GM21786 (cell line): ENCODE data around the gene KRTAP3-2.

Source experiments
- ATAC-seq: cut with Tn5 transposase; IDR thresholded peaks from one replicate; pipeline ENCODE4 v1.9.1; 2021; ENCODE audit not compliant: unreplicated experiment

Gene KRTAP3-2

GRCh38 chr17:41012326-41013120, 12.8 kb upstream of the KRTAP3-2 start:
- no peak for ATAC-seq

- no peak for ATAC-seq
These were observed 10.7 kb upstream of the KRTAP3-2 start for GRCh38 chr17:41010441-41010840.

GRCh38 chr17:41009936-41010335, 10.2 kb upstream of the KRTAP3-2 start:
- ATAC-seq = no peak

GRCh38 chr17:41009301-41009760, 9.6 kb upstream of the KRTAP3-2 start:
- no peak for ATAC-seq

- ATAC-seq = no peak
These were observed 9.1 kb upstream of the KRTAP3-2 start, which contains the start of gene KRTAP3-1 for GRCh38 chr17:41008811-41009210. Gene KRTAP3-1 (minus strand): TSS chr17:41009128. CDS start chr17:41009074, 54 bp downstream.

GRCh38 chr17:41004397-41004796, 4.7 kb upstream of the KRTAP3-2 start:
- no peak for ATAC-seq

GRCh38 chr17:41003926-41004325, 4.2 kb upstream of the KRTAP3-2 start:
- no peak for ATAC-seq

GRCh38 chr17:41002814-41003213, 3.1 kb upstream of the KRTAP3-2 start:
- no peak for ATAC-seq

- no peak for ATAC-seq
These were observed 2.1 kb upstream of the KRTAP3-2 start for GRCh38 chr17:41001795-41002194.

GRCh38 chr17:40997361-40997760, 2.3 kb downstream of the KRTAP3-2 start:
- ATAC-seq = no peak

- ATAC-seq = no peak
These were observed 2.9 kb downstream of the KRTAP3-2 start for GRCh38 chr17:40996829-40997228.

GRCh38 chr17:40995116-40995515, 4.6 kb downstream of the KRTAP3-2 start:
- ATAC-seq = no peak

- no peak for ATAC-seq
These were observed 5.9 kb downstream of the KRTAP3-2 start, which contains the start of gene KRTAP3-3 for GRCh38 chr17:40993839-40994238. Gene KRTAP3-3 (minus strand): TSS chr17:40994164. CDS start chr17:40994097, 67 bp downstream.

- no peak for ATAC-seq
These were observed 6.6 kb downstream of the KRTAP3-2 start for GRCh38 chr17:40993084-40993483.

- ATAC-seq = no peak
These were observed 7.0 kb downstream of the KRTAP3-2 start for GRCh38 chr17:40992666-40993065.

- ATAC-seq = no peak
These were observed 12.8 kb downstream of the KRTAP3-2 start for GRCh38 chr17:40986920-40987319.

- no peak for ATAC-seq
These were observed 15.5 kb downstream of the KRTAP3-2 start, which contains the start of gene KRT40 for GRCh38 chr17:40984226-40984625. Gene KRT40 (minus strand): TSS chr17:40984326. CDS start chr17:40984273, 53 bp downstream.

- no peak for ATAC-seq
These were observed 18.6 kb downstream of the KRTAP3-2 start for GRCh38 chr17:40981115-40981514.

- ATAC-seq = no peak
These were observed 19.1 kb downstream of the KRTAP3-2 start for GRCh38 chr17:40980596-40980995.

- ATAC-seq = no peak
These were observed 19.6 kb downstream of the KRTAP3-2 start for GRCh38 chr17:40980117-40980516.

GRCh38 chr17:40978575-40979151, 21.0 kb downstream of the KRTAP3-2 start:
- ATAC-seq = no peak

GRCh38 chr17:40975516-40975915, 24.2 kb downstream of the KRTAP3-2 start:
- no peak for ATAC-seq
